Neural crest cell (in vitro differentiated cells): ENCODE results near the gene OR8S1. TPM values are rescaled to one million over a fixed set of nuclear protein-coding genes. Genes with fewer than 3 reads are reported as not detected.

Source experiments
- DNase-seq: peaks from one replicate; pipeline ENCODE4 v3.0.0; 2021; ENCODE audit warnings: low read depth, mixed read lengths, low spot score
- H3K27ac Mint-ChIP-seq: one replicate; pipeline ENCODE4 v1.8.0; 2021; ENCODE audit warnings: mild to moderate bottlenecking, mixed read lengths; ENCODE audit not compliant: unreplicated experiment
- H3K27me3 Mint-ChIP-seq: 2 replicates; pipeline ENCODE4 v1.8.0; 2021; ENCODE audit warnings: low read depth, mild to moderate bottlenecking, mixed read lengths
- H3K36me3 Mint-ChIP-seq: 2 replicates; pipeline ENCODE4 v1.8.0; 2021; ENCODE audit warnings: low read depth, mild to moderate bottlenecking, mixed read lengths
- H3K4me1 Mint-ChIP-seq: 2 replicates; pipeline ENCODE4 v1.8.0; 2021; ENCODE audit warnings: mixed read lengths
- H3K4me3 Mint-ChIP-seq: one replicate; pipeline ENCODE4 v1.8.0; 2021; ENCODE audit warnings: mild to moderate bottlenecking, mixed read lengths
- H3K9me3 Mint-ChIP-seq: 2 replicates; pipeline ENCODE4 v1.8.0; 2021; ENCODE audit warnings: mixed read lengths
- CTCF ChIP-seq: fragments of 200-600 bp; sonication (generic); conservative IDR thresholded peaks from 2 replicates; pipeline ENCODE4 v1.5.0; 2021; ENCODE audit warnings: antibody characterized with exemption, mild to moderate bottlenecking
- total RNA-seq: library from RNA; stranded (reverse); gene quantifications from 2 replicates; pipeline ENCODE4 v1.2.1, GENCODE V29; 2021

The OR8S1 gene
- total RNA-seq, 1 donor from 2014 or later = not detected

DNA sequence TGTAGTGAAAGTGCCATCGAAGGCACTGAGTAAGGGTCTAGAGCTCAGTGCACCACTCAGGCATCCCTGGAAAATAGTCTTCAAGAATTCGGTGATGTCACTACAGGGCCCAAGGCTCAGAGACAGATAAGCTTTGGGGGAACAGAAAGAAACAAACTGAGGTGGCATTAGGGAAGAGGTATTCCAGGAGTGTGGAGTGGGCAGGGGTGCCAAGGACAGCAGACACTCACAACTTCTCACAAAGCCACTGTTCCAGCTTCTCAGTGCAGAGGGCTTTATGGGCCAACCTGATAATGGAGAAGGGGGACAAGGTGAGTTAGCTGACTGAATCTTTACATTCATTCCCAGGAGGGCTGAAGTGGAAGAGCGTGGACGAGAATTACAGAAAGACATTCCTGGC, 42.3 kb downstream of the OR8S1 start:
- H3K36me3 Mint-ChIP-seq = no peaks in the 10 kb centered on the region
- no peak overlapping the region for H3K27ac Mint-ChIP-seq
- peaks cover 9% of the 10 kb centered on the region for H3K9me3 Mint-ChIP-seq
- no peak for TF ChIP-seq CTCF
- no peak for DNase-seq
- H3K27me3 Mint-ChIP-seq = peaks cover 4% of the 10 kb centered on the region
- no peak overlapping the region for H3K4me3 Mint-ChIP-seq
- H3K4me1 Mint-ChIP-seq = no peaks in the 10 kb centered on the region

DNA sequence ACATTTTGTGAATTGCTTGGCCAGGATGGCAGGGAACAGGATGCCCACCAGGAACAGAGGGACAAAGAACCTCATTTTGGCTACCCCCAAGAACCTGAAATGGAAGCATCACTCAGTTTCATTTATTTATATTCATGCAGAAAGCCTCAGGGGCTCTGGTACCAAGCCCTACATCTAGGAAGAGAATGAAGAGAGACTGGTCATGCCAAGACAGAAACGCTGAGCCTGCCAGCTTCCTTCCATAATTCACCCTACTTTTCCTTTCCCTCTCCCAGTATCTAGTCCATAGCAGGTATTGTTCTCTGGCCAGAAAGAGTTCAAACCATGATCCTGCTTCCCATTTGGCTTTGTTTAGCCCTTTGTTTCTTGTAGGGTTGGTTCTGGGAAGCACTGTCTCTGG, 44.5 kb downstream of the OR8S1 start, which contains the start of gene LALBA:
Gene LALBA (minus strand): TSS at position 101 of the 400 bp plus-strand sequence. CDS start 26 bp downstream, at position 75.
- H3K9me3 Mint-ChIP-seq = peaks cover 10% of the 10 kb centered on the region
- TF ChIP-seq CTCF = no peak
- H3K4me1 Mint-ChIP-seq = no peaks in the 10 kb centered on the region
- H3K36me3 Mint-ChIP-seq = no peaks in the 10 kb centered on the region
- DNase-seq = no peak
- H3K27me3 Mint-ChIP-seq = peaks cover 2% of the 10 kb centered on the region
- H3K27ac Mint-ChIP-seq = no peak within 1 kb of the TSS
- no peak within 1 kb of the TSS for H3K4me3 Mint-ChIP-seq

DNA sequence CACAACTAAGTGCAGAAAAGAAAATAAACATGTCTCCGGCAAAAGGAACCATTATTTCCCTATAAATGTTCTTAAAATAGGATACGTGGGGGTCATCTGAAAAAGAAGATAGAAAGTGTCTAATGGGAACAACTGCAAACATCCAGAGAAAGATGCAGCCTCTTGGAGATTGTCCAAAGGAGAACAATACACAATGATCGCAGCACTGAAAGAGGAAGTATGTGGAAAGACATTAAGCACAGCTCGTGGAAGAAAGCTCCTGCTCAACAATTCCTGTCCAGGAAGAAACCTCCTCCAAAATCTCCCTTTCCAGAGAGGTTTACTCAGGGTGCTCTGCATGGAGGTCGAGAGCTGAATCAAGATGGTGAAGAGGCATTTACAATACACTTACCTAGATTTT, 46.9 kb downstream of the OR8S1 start:
- Mint-ChIP-seq H3K9me3 (peaks cover 12% of the 10 kb centered on the region), H3K4me1 (no peaks in the 10 kb centered on the region), H3K27me3 (peaks cover 4% of the 10 kb centered on the region), H3K27ac (no peak overlapping the region), H3K4me3 (no peak overlapping the region), H3K36me3 (no peaks in the 10 kb centered on the region)
- no peak for DNase-seq
- no peak for TF ChIP-seq CTCF

Other genes starting within 250 kb of the OR8S1 start
- 15.8 and 17.1 TPM in 2 replicates for gene ZNF641, start 174.7 kb upstream of the OR8S1 start, total RNA-seq
- gene ANP32D, start 53.1 kb upstream of the OR8S1 start, total RNA-seq = not detected in 2 replicates
- not detected in 2 replicates for gene C12orf54, start 43.1 kb upstream of the OR8S1 start, total RNA-seq
- gene LALBA, start 44.4 kb downstream of the OR8S1 start, total RNA-seq = not detected in 2 replicates
- 58.9 and 60.7 TPM in 2 replicates for gene KANSL2, start 156.6 kb downstream of the OR8S1 start, total RNA-seq
- gene CCNT1, start 191.1 kb downstream of the OR8S1 start, total RNA-seq = 57.0 and 58.3 TPM in 2 replicates